ENCODE data around the gene TBX1. TPM values are rescaled to one million over a fixed set of nuclear protein-coding genes. Genes with fewer than 3 reads are reported as not detected.

TBX1 gene
- total RNA-seq, 4 donors from 2014 or later = 7.6 to 34.3 (median 18.5) TPM

DNA sequence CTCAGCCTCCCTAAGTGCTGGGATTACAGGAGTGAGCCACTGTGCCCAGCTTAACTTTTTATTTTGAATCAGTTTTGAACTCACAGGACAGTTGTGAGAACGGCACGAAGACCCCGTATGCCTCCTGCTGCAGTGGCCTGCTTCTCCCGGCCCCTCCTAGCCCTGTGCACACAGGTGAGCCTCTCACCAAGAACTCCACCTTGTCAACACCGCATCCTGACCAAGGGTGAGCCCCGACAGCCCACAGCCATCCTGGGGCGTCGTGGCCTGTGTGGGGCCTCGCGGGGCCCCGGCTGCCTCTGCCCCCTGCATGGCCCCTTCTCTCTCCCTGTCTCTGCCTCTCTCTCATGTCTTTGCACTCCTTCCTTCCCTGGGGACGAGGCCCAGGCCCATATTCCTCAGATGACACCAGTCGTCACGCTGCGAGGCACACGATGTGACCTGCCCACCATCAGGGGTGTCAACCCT lies 55.3 kb downstream of the TBX1 start:
- DNase-seq = no peak
- Histone ChIP-seq H3K36me3 (no peaks in the 10 kb centered on the region), H3K4me1 (peaks cover 12 to 21% of the 10 kb centered on the region in 2 donors), H3K27me3 (no peaks in the 10 kb centered on the region), H3K27ac (no peak overlapping the region), H3K4me3 (replicated peaks in 1 of 3) (no peak overlapping the region), H3K9me3 (no peaks in the 10 kb centered on the region)
- TF ChIP-seq POLR2A (IDR thresholded peaks at IDR 0.05) = no peak
- TF ChIP-seq, protein P1, sequence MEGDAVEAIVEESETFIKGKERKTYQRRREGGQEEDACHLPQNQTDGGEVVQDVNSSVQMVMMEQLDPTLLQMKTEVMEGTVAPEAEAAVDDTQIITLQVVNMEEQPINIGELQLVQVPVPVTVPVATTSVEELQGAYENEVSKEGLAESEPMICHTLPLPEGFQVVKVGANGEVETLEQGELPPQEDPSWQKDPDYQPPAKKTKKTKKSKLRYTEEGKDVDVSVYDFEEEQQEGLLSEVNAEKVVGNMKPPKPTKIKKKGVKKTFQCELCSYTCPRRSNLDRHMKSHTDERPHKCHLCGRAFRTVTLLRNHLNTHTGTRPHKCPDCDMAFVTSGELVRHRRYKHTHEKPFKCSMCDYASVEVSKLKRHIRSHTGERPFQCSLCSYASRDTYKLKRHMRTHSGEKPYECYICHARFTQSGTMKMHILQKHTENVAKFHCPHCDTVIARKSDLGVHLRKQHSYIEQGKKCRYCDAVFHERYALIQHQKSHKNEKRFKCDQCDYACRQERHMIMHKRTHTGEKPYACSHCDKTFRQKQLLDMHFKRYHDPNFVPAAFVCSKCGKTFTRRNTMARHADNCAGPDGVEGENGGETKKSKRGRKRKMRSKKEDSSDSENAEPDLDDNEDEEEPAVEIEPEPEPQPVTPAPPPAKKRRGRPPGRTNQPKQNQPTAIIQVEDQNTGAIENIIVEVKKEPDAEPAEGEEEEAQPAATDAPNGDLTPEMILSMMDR (IDR thresholded peaks at IDR 0.05) = no peak
- WGBS, 2 donors = 91 to 93% methylated on average over 16 of the region's 16 CpGs
- intact Hi-C loops (cut with DNase I) = no loop called here

DNA sequence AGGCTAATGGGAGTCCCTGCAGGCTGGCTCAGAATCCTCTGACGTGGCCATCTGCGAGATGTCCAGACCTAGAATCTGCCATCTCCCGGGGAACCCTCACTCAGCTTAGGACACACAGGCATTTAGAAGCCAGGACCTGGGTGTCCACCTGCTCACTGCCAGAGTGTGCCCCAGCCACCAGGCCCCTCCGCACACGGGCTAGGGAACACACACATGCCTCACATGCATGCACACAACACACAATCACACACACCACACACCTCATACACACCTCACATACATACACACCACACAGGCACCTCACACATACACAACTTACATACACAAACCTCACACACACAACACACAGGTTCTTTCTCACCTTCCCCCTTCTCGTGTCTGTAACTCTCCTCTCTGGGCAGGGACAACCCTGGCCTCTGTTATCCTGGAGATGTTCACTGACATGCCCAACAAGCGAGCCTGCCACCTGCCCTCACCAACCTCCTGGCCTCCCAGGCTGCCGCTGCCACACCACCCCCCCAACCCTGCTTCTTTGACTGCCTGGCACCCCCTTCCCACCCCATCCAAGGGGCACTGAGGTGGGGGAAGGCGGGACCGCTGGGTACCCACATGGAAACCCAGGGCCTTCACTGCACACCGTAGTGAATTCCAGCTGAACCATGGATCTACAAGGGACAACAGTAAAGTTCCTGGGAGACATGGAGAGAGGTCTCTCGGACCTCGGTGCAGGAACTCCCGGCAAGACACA lies 56.0 kb downstream of the TBX1 start:
- Histone ChIP-seq H3K9me3 (no peaks in the 10 kb centered on the region), H3K36me3 (no peaks in the 10 kb centered on the region), H3K4me1 (peaks cover 12 to 21% of the 10 kb centered on the region in 2 donors), H3K27me3 (no peaks in the 10 kb centered on the region), H3K4me3 (replicated peaks in 1 of 3) (no peak overlapping the region), H3K27ac (no peak overlapping the region)
- 91 to 97% methylated on average over 10 to 14 of the region's 14 CpGs for WGBS, 2 donors
- TF ChIP-seq, protein P1 (IDR thresholded peaks at IDR 0.05) = no peak
- no peak for TF ChIP-seq POLR2A (IDR thresholded peaks at IDR 0.05)
- intact Hi-C loops (cut with DNase I) = no loop called here
- DNase-seq = no peak

Other genes with a start within 250 kb of the TBX1 start
- 100 to 1,000 TPM in 2 of 4 donors, 10 to 100 TPM in 2; 71.8 to 303 (median 131) TPM for gene CLDN5, start 236.4 kb upstream of the TBX1 start, total RNA-seq
- 100 to 1,000 TPM in 1 of 4 donors, 10 to 100 TPM in 3; 14.0 to 124 (median 27.3) TPM for gene SEPTIN5, start 46.3 kb upstream of the TBX1 start, total RNA-seq
- gene GP1BB, start 37.2 kb upstream of the TBX1 start, total RNA-seq = 1 to 10 TPM; 1.5 to 6.6 (median 3.1) TPM
- gene GNB1L, start 94.1 kb downstream of the TBX1 start, total RNA-seq = 1 to 10 TPM; 1.8 to 5.1 (median 4.5) TPM
- 10 to 100 TPM; 18.1 to 26.4 (median 23.7) TPM for gene RTL10, start 94.1 kb downstream of the TBX1 start, total RNA-seq
- gene COMT, start 181.0 kb downstream of the TBX1 start, total RNA-seq = 100 to 1,000 TPM in 3 of 4 donors, 10 to 100 TPM in 1; 92.6 to 216 (median 138) TPM
- gene TXNRD2, start 181.0 kb downstream of the TBX1 start, total RNA-seq = 10 to 100 TPM; 19.5 to 34.5 (median 25.6) TPM